Prostate gland (tissue), 2 donors: ENCODE data around the gene SNED1.

ENCODE experiments used
- POLR2A ChIP-seq: fragments of 450-650 bp; IDR thresholded peaks from one replicate; pipeline ENCODE4 v1.6.1; 2016; ENCODE audit warnings: antibody characterized with exemption, mild to moderate bottlenecking
- POLR2AphosphoS5 ChIP-seq: sonication (generic); formaldehyde crosslinking; IDR thresholded peaks from one replicate; pipeline ENCODE4 v1.6.1; 2017; ENCODE audit warnings: antibody characterized with exemption
- TF ChIP-seq, protein P1 (sequence below), 4 experiments: fragments of 200-600 bp in 2 of 4; fragments of 450-650 bp in 2 of 4; sonication (generic) in 2 of 4; IDR thresholded peaks; 1 replicate in 3 of 4; 2 replicates in 1 of 4; pipeline ENCODE4 v1.5.1; 2016 to 2019; ENCODE audit warnings: antibody characterized with exemption in 4 of 4, mild to moderate bottlenecking in 2 of 4, moderate library complexity in 2 of 4

DNA sequence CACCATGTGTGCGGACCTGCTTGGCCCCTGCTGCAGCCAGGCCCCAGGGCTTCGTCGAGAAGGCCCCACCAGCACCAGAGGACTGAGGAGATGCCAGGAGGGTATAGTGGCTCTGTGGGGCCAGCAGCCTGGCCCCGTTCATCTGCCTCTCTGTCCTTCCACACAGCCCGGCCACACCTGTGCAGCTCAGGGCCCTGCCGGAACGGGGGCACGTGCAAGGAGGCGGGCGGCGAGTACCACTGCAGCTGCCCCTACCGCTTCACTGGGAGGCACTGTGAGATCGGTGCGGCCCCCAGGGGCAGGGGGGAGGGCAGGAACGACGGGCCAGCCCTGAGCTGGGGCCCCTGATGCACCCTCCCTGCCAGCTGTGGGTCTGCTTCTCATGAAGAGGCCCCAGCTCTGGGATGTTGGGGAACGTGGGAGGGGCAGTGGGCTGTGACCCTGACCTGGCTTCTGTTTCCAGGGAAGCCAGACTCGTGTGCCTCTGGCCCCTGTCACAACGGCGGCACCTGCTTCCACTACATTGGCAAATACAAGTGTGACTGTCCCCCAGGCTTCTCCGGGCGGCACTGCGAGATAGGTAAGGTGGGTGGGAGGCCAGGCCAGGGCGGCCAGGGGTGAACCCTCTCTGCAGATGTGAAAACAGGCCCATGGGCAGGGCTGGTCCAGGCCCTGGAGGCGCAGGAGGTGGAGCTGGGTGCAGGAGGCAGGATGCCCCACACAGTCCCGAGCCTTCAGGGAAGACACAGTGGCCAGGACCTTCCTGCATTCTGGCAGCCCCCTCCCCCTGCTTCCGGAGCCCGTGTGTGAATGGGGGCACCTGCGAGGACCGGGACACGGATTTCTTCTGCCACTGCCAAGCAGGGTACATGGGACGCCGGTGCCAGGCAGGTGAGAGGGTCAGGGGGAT lies 53.4 kb downstream of the SNED1 start:
- TF ChIP-seq POLR2AphosphoS5 (no peak), POLR2A (no peak)
- TF ChIP-seq, protein P1, sequence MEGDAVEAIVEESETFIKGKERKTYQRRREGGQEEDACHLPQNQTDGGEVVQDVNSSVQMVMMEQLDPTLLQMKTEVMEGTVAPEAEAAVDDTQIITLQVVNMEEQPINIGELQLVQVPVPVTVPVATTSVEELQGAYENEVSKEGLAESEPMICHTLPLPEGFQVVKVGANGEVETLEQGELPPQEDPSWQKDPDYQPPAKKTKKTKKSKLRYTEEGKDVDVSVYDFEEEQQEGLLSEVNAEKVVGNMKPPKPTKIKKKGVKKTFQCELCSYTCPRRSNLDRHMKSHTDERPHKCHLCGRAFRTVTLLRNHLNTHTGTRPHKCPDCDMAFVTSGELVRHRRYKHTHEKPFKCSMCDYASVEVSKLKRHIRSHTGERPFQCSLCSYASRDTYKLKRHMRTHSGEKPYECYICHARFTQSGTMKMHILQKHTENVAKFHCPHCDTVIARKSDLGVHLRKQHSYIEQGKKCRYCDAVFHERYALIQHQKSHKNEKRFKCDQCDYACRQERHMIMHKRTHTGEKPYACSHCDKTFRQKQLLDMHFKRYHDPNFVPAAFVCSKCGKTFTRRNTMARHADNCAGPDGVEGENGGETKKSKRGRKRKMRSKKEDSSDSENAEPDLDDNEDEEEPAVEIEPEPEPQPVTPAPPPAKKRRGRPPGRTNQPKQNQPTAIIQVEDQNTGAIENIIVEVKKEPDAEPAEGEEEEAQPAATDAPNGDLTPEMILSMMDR (IDR thresholded peaks at IDR 0.05) = no peak
